HepG2 (cell line): ENCODE data around the gene RPAP3. TPM values are rescaled to one million over a fixed set of nuclear protein-coding genes. Genes with fewer than 3 reads are reported as not detected.

Experiments used
- ATAC-seq: fragments of 200-7000 bp; cut with Tn5 transposase; 3 replicates; pipeline ENCODE4 v1.9.1; 2020; ENCODE audit warnings: mild to moderate bottlenecking, moderate library complexity
- BruUV-seq: library from RNA; stranded (reverse); fragments of 400-500 nt; replicated peaks from 2 replicates; lab custom pipeline; 2021; lab: Mats Ljungman, UMichigan
- CTCF ChIA-PET: fragments of 300-600 bp; formaldehyde crosslinking; extraction: SDS; loops from one replicate; lab custom pipeline; 2021; ENCODE audit warnings: low total read pairs, inconsistent platforms, low intra/inter-chr PET ratio; lab: Yijun Ruan, JAX
- POLR2A ChIA-PET: fragments of 350-600 bp; sonication (Branson Sonifier 250); formaldehyde crosslinking; loops from one replicate; lab custom pipeline; 2020; ENCODE audit warnings: antibody characterized with exemption, inconsistent platforms; lab: Yijun Ruan, JAX
- DNase-seq: peaks from one replicate; pipeline ENCODE4 v3.0.0-alpha.2; 2015; ENCODE audit warnings: low spot score
- FAIRE-seq: peaks from 3 replicates; lab custom pipeline; 2011; peaks lifted over from hg19 to GRCh38; lab: Jason Lieb, UNC
- H2AFZ ChIP-seq: one replicate; pipeline ENCODE4 v1.6.1; 2011; ENCODE audit warnings: low read length, inconsistent platforms
- H3K27ac ChIP-seq: fragments of 300-600 bp; 3 replicates; pipeline ENCODE4 v1.8.0; 2011; ENCODE audit warnings: mixed run types, mild to moderate bottlenecking, mixed read lengths, low read length, inconsistent platforms; ENCODE audit not compliant: insufficient read depth; ENCODE audit errors: extremely low read length
- H3K27me3 ChIP-seq, 2 experiments: fragments of 200-600 bp in 1 of 2; 2 replicates in 1 of 2; 3 replicates in 1 of 2; pipeline versions ENCODE4 v1.6.0 to v1.8.0; 2011; ENCODE audit warnings: low read length in 2 of 2, mild to moderate bottlenecking in 2 of 2, moderate library complexity in 2 of 2, inconsistent platforms in 1 of 2; ENCODE audit not compliant: insufficient read depth in 2 of 2, control insufficient read depth in 1 of 2
- H3K36me3 ChIP-seq, 2 experiments: fragments of 200-600 bp in 1 of 2; replicated peaks in 1 of 2; 2 replicates in 1 of 2; 3 replicates in 1 of 2; pipeline versions ENCODE4 v1.5.1 to v1.8.0; 2011; ENCODE audit warnings: low read length in 2 of 2, inconsistent platforms in 1 of 2; ENCODE audit not compliant: insufficient read depth in 2 of 2, control insufficient read depth in 1 of 2
- H3K4me1 ChIP-seq: 2 replicates; pipeline ENCODE4 v1.5.1; 2012; ENCODE audit warnings: low read length, inconsistent platforms; ENCODE audit not compliant: insufficient read depth
- H3K4me2 ChIP-seq: 2 replicates; pipeline ENCODE4 v1.6.0; 2011; ENCODE audit warnings: low read depth, low read length, inconsistent platforms
- H3K4me3 ChIP-seq, 3 experiments: fragments of 200-600 bp in 1 of 3; sonication (generic), shearing (Covaris generic) in 1 of 3; replicated peaks in 1 of 3; 2 replicates each; pipeline ENCODE4 v1.5.1; 2011 to 2016; ENCODE audit warnings: low read length in 3 of 3, inconsistent platforms in 2 of 3, low read depth in 2 of 3, mild to moderate bottlenecking in 2 of 3, control low read depth in 1 of 3, mixed read lengths in 1 of 3; ENCODE audit not compliant: insufficient read depth in 1 of 3
- H3K79me2 ChIP-seq: one replicate; pipeline ENCODE4 v1.6.1; 2011; ENCODE audit warnings: low read length, inconsistent platforms; ENCODE audit not compliant: insufficient read depth
- H3K9ac ChIP-seq: 2 replicates; pipeline ENCODE4 v1.6.0; 2011; ENCODE audit warnings: mild to moderate bottlenecking, low read depth, low read length, inconsistent platforms; ENCODE audit not compliant: insufficient read depth
- H3K9me3 ChIP-seq: 2 replicates; pipeline ENCODE4 v1.5.1; 2012; ENCODE audit warnings: mild to moderate bottlenecking, low read length
- H4K20me1 ChIP-seq: 2 replicates; pipeline ENCODE4 v1.6.0; 2011; ENCODE audit warnings: inconsistent platforms, mild to moderate bottlenecking, low read length, moderate library complexity; ENCODE audit not compliant: insufficient read depth
- FOXP1 ChIP-seq, 2 experiments: fragments of 450-650 bp in 1 of 2; IDR thresholded peaks; 2 replicates each; pipeline ENCODE4 v1.6.1; 2017 to 2018; ENCODE audit warnings: antibody characterized with exemption in 1 of 2
- TCF7 ChIP-seq: sonication (generic); IDR thresholded peaks from 2 replicates; pipeline ENCODE4 v1.6.1; 2016; ENCODE audit warnings: antibody characterized with exemption, low read depth
- ZFP36L2 ChIP-seq: sonication (generic); formaldehyde crosslinking; IDR thresholded peaks from 2 replicates; pipeline ENCODE4 v1.4.0; 2020; ENCODE audit warnings: missing genetic modification reagents
- WGBS: methylation state at CpG from one replicate; pipeline ENCODE4 v1.1.6; 2017; ENCODE audit warnings: low lambda C conversion rate; 5-methylcytosine and 5-hydroxymethylcytosine counted together
- in situ Hi-C: cut with HindIII; loops from 2 replicates; pipeline ENCODE4 v1.10.0; 2017; ENCODE audit warnings: low pct_unique_long_range_greater_than_20kb; ENCODE audit not compliant: extremely low pct_ligation_motif_present
- intact Hi-C: fragments of 100-400 bp; cut with micrococcal nuclease; formaldehyde crosslinking; loops from one replicate; pipeline ENCODE4 v1.10.0; 2022; ENCODE audit not compliant: unreplicated experiment
- polyA plus RNA-seq, 8 experiments: library from polyadenylated mRNA; depleted of rRNA in 3 of 8; stranded (reverse) in 7 of 8; unstranded in 1 of 8; fragments of >200 nt; fragmentation: Illumina TruSeq in 4 of 8; extraction: Trizol in 4 of 8; gene quantifications; 2 replicates each; pipeline versions ENCODE4 v1.2.1 to v1.2.3, GENCODE V29; 2011 to 2016; ENCODE audit warnings: low read depth in 4 of 8, missing spikeins in 1 of 8, mixed read lengths in 1 of 8; ENCODE audit not compliant: insufficient read depth in 1 of 8
- total RNA-seq, 5 experiments: library from RNA; depleted of rRNA; stranded (reverse); fragments of >200 nt; fragmentation: Illumina TruSeq; extraction: Trizol; gene quantifications; 2 replicates each; pipeline ENCODE4 v1.2.3, GENCODE V29; 2016; ENCODE audit warnings: low read depth in 1 of 5
- TF ChIP-seq, protein P1 (sequence below): fragments of 450-650 bp; IDR thresholded peaks from 2 replicates; pipeline ENCODE4 v1.6.1; 2017; ENCODE audit warnings: mild to moderate bottlenecking

Gene RPAP3
- total and polyA plus RNA-seq, 2 of the 13 experiments (the other 11 are each of a cell fraction or from before 2014, with no cell fraction given): 8.8 to 32.8 TPM

DNA sequence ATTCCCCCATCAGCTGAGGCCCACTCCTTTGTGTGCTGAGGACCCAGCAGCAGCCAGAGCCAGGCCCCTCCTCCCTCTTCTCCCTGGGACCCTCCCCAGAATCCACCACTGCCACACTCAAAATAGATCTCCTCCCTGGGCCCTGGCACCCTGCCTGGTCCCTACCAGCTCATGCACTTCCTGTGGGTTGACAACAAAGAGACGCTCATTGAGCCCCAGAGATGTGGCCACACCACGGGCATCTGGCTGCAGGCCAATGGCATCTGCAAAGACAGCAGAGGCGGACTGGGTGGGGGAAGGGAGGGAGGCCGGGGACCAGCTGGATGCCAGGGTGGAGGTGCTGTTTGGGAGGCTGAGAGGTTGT, 35.5 kb upstream of the RPAP3 start:
- Histone ChIP-seq H3K4me1 (peaks cover 32% of the 10 kb centered on the region), H2AFZ (no peak overlapping the region), H3K9me3 (no peaks in the 10 kb centered on the region), H4K20me1 (no peaks in the 10 kb centered on the region), H3K27me3 (peaks cover 7 to 43% of the 10 kb centered on the region in 2 experiments), H3K36me3 (no peaks in the 10 kb centered on the region), H3K4me2 (no peak overlapping the region; the same call in 1 of the 2 replicates), H3K79me2 (no peaks in the 10 kb centered on the region), H3K9ac (no peak overlapping the region), H3K27ac (no peak overlapping the region), H3K4me3 (no peak overlapping the region)
- FAIRE-seq (no peak), DNase-seq (no peak), ATAC-seq (no peak)
- no TSS peak for BruUV-seq
- in situ Hi-C loops: loop anchor here (5.0 kb wide), 1 partner anchor 36 kb away; no protein-coding TSS in a partner anchor
- intact Hi-C loops: no loop called here
- ChIA-PET POLR2A (no interaction called here), CTCF (interaction anchor here (1.3 to 3.8 kb wide), 5 partner anchors 18 to 97 kb away, joined by 4 to 37 read pairs (median 16); partner anchors contain the start of gene RAPGEF3)
- TF ChIP-seq, protein P1, sequence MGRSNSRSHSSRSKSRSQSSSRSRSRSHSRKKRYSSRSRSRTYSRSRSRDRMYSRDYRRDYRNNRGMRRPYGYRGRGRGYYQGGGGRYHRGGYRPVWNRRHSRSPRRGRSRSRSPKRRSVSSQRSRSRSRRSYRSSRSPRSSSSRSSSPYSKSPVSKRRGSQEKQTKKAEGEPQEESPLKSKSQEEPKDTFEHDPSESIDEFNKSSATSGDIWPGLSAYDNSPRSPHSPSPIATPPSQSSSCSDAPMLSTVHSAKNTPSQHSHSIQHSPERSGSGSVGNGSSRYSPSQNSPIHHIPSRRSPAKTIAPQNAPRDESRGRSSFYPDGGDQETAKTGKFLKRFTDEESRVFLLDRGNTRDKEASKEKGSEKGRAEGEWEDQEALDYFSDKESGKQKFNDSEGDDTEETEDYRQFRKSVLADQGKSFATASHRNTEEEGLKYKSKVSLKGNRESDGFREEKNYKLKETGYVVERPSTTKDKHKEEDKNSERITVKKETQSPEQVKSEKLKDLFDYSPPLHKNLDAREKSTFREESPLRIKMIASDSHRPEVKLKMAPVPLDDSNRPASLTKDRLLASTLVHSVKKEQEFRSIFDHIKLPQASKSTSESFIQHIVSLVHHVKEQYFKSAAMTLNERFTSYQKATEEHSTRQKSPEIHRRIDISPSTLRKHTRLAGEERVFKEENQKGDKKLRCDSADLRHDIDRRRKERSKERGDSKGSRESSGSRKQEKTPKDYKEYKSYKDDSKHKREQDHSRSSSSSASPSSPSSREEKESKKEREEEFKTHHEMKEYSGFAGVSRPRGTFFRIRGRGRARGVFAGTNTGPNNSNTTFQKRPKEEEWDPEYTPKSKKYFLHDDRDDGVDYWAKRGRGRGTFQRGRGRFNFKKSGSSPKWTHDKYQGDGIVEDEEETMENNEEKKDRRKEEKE: no peak
- TF ChIP-seq ZFP36L2 (CRISPR knock-in tag): no peak
- no peak for TF ChIP-seq FOXP1 (IDR thresholded peaks at IDR 0.05)
- TF ChIP-seq FOXP1 (CRISPR knock-in tag; IDR thresholded peaks at IDR 0.05): no peak
- no peak for TF ChIP-seq TCF7
- WGBS: 4% methylated on average over 3 of the region's 4 CpGs
